GF-D8 (cell line): Measurements from ENCODE around the gene E2F4.

ENCODE experiments used
- DNase-seq: peaks from one replicate; lab custom pipeline; 2025; lab: John Stamatoyannopoulos, UW

E2F4 gene

GRCh38 chr16:67190448-67191399 is 1.2 kb upstream of the E2F4 start:
- DNase-seq, result no peak

GRCh38 chr16:67191411-67191994 is 452 bp upstream of the E2F4 start:
- DNase-seq, result no peak

- DNase-seq, result no peak
These were observed 916 bp downstream of the E2F4 start for GRCh38 chr16:67192781-67193361.

GRCh38 chr16:67193536-67193935 is 1.6 kb downstream of the E2F4 start:
- no peak for DNase-seq

- DNase-seq, result no peak
These were observed 2.3 kb downstream of the E2F4 start for GRCh38 chr16:67194260-67194659.

GRCh38 chr16:67195676-67196075 is 3.7 kb downstream of the E2F4 start:
- no peak for DNase-seq

- DNase-seq, result no peak
These were observed 4.9 kb downstream of the E2F4 start for GRCh38 chr16:67196881-67197280.

- DNase-seq, result no peak
These were observed 5.7 kb downstream of the E2F4 start for GRCh38 chr16:67197704-67198103.

GRCh38 chr16:67198238-67198734 is 6.3 kb downstream of the E2F4 start:
- DNase-seq, result no peak

- no peak for DNase-seq
These were observed 7.3 kb downstream of the E2F4 start, which contains the start of gene ELMO3 for GRCh38 chr16:67199011-67199807. Gene ELMO3 (plus strand): TSS chr16:67199131. CDS start chr16:67199327, 196 bp downstream.

GRCh38 chr16:67199808-67200198 is 7.8 kb downstream of the E2F4 start:
- DNase-seq, result no peak

- no peak for DNase-seq
These were observed 8.5 kb downstream of the E2F4 start for GRCh38 chr16:67200491-67200890.

GRCh38 chr16:67201411-67202345 is 9.7 kb downstream of the E2F4 start:
- DNase-seq, result no peak

- DNase-seq, result no peak
These were observed 10.5 kb downstream of the E2F4 start for GRCh38 chr16:67202426-67202825.

GRCh38 chr16:67202956-67203493 is 11.1 kb downstream of the E2F4 start:
- DNase-seq, result no peak

- DNase-seq, result no peak
These were observed 12.1 kb downstream of the E2F4 start for GRCh38 chr16:67204076-67204475.

- DNase-seq, result no peak
These were observed 14.3 kb downstream of the E2F4 start for GRCh38 chr16:67206129-67206837.

- DNase-seq, result no peak
These were observed 14.9 kb downstream of the E2F4 start for GRCh38 chr16:67206838-67207248.

- no peak for DNase-seq
These were observed 15.5 kb downstream of the E2F4 start for GRCh38 chr16:67207249-67208091.
